Upper lobe of left lung (tissue), 4 donors: Measurements from ENCODE around the gene PRR4.

Experiments
- CTCF ChIP-seq, 6 experiments: fragments of 450-650 bp in 4 of 6; fragments of 200-600 bp in 2 of 6; sonication (generic) in 2 of 6; IDR thresholded peaks; one replicate each; pipeline ENCODE4 v1.5.1; 2016 to 2019; ENCODE audit warnings: antibody characterized with exemption in 6 of 6
- POLR2A ChIP-seq, 4 donors: fragments of 450-650 bp; IDR thresholded peaks; one replicate each; pipeline ENCODE4 v1.5.1; 2016 to 2017; ENCODE audit warnings: antibody characterized with exemption in 4 of 4, mild to moderate bottlenecking in 2 of 4

DNA sequence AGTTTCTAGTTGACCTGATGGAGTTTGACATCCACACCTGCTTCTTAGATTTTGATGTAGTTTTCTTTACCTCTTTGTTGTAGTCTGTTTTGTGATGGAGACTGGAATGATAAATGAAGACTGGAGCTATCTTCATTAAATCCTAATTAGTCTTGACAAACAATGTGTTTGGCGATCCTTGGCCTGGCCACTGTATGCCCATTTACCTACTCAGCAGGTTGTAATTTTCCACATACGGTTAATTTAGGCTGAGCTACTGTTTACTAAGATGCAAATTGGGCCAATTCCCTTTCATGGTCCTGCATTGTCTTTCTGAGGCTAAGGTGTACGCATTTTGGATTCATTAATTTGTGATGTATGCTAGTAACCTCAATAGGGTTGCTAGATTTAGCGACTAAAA is 46.7 kb downstream of the PRR4 start, which contains the start of gene TAS2R7:
- TF ChIP-seq POLR2A (IDR thresholded peaks at IDR 0.05) (no peak), CTCF (IDR thresholded peaks at IDR 0.05) (no peak)
